Measurements from ENCODE around the gene DST. TPM values are rescaled to one million over a fixed set of nuclear protein-coding genes. Genes with fewer than 3 reads are reported as not detected.

The DST gene
- polyA plus RNA-seq, 4 donors = 196 to 234 (median 215) TPM

GRCh38 chr6:56540232-56541029 is 102.3 kb downstream of the DST start:
- DNase-seq (ENCODE audit: low read depth in 4 of 4, low spot score in 2 of 4) = no peak

DNA sequence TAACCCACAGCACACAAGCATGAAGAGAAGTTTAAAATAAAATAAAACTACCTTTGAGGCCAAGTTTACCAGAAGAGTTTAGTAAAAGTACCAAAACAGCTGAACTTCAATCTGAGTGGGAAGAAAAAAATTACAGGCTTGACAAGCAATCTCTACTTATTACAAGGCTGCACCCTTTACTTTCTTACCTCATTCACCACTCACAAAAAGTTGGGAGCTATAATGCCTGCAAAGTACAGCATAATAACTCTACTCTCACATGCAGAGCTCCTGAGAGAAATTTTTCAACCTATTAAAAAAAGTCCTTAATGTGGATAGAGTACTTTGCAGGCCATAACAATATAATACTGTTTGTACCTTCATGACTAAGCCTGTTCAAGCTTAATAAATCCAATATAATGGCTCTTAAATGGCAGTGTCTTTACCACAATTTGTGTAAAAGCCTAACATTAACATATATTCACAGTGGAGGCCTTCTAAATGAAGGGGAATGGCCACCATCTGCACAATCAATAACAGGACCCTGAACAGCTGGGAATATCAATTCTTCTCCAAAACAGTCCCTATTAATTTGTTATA is 103.1 kb downstream of the DST start:
- no peak for DNase-seq (ENCODE audit: low read depth in 4 of 4, low spot score in 2 of 4)

DNA sequence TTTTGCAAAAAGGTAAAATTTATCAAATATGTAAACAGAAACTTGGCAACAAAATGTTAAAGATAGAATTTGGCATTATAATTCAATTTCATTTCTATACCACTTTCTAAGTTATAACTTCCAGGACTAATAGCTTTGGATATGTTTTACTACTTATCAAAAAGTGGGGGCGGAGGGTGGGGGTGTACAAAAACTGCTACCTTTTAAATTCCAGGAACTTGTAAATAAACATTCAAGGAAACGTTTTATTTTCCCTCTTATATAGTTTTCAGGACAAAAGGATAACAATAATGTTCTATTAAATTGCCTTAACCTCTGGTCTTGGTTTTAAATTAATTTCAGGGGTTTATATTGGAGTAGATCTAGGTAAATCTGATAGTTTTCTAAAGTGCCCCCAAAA is 103.8 kb downstream of the DST start:
- no peak for DNase-seq (ENCODE audit: low read depth in 4 of 4, low spot score in 2 of 4)

- DNase-seq (ENCODE audit: low read depth in 4 of 4, low spot score in 2 of 4) = no peak
Measured at GRCh38 chr6:56537223-56537770, 105.4 kb downstream of the DST start.

DNA sequence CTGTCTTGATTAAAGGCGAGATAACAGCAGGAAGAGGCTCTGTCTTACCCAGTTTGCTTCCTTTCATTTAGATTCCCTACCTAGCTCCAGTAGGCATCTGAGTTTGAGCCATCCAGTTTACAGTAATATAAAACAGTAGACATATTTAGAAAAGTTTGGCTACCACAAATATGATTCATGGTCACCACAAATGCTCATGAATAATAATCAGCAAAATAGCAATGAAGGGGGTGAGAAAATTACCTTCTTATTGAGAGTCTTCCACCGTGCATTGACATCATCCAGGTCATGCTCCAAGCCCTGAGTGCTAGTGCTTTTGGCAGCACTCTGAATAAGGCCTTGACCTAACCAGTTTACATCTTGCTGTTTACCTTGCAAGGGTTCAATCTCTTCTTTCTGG is 106.2 kb downstream of the DST start:
- no peak for DNase-seq (ENCODE audit: low read depth in 4 of 4, low spot score in 2 of 4)

DNA sequence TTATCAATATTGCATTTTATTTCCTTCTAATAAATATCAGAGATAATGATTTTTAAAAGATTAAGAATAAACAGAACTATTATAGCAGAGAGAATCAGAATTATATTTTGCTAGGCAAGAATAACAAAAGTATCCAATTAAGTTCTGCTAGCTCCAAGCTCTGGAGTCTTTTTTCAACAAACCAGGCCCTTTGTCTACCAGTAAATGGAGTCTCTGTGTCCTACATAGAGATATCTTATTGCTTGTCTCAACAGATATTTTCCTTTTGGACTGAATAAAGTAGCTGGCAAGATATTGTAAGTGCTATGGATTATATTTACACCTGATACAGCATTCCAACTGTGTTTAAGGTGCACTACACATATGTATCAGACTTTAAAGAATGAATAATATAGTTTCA is 107.1 kb downstream of the DST start:
- DNase-seq (ENCODE audit: low read depth in 4 of 4, low spot score in 2 of 4) = no peak

GRCh38 chr6:56534680-56535419 is 107.8 kb downstream of the DST start:
- DNase-seq (ENCODE audit: low read depth in 4 of 4, low spot score in 2 of 4) = no peak

GRCh38 chr6:56532766-56533551 is 109.7 kb downstream of the DST start:
- DNase-seq (ENCODE audit: low read depth in 4 of 4, low spot score in 2 of 4) = no peak

GRCh38 chr6:56531839-56532595 is 110.7 kb downstream of the DST start:
- no peak for DNase-seq (ENCODE audit: low read depth in 4 of 4, low spot score in 2 of 4)

- no peak for DNase-seq (ENCODE audit: low read depth in 4 of 4, low spot score in 2 of 4)
Measured at GRCh38 chr6:56529594-56530191, 113.0 kb downstream of the DST start.

- DNase-seq (ENCODE audit: low read depth in 4 of 4, low spot score in 2 of 4) = no peak
Measured at GRCh38 chr6:56528412-56528841, 114.3 kb downstream of the DST start.

DNA sequence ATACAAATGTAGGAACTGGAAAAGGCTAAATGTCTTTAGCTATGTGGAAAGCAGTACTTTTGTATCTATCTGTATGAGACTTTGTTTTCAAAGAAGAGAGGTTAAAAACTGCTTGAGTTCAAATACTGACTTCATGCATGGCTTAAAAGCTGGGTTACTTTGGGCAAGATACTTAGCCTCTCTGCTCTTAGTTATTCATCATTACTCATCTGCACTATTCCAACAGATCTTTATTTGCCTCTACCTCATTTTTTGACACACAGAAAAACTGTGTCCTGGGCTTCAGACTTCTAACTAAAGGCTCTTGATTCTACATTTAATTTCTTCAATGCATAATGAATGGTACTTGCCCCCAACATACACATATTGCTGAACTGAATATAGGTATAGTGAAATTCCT is 114.8 kb downstream of the DST start:
- no peak for DNase-seq (ENCODE audit: low read depth in 4 of 4, low spot score in 2 of 4)

GRCh38 chr6:56526860-56527544 is 115.7 kb downstream of the DST start:
- no peak for DNase-seq (ENCODE audit: low read depth in 4 of 4, low spot score in 2 of 4)

DNA sequence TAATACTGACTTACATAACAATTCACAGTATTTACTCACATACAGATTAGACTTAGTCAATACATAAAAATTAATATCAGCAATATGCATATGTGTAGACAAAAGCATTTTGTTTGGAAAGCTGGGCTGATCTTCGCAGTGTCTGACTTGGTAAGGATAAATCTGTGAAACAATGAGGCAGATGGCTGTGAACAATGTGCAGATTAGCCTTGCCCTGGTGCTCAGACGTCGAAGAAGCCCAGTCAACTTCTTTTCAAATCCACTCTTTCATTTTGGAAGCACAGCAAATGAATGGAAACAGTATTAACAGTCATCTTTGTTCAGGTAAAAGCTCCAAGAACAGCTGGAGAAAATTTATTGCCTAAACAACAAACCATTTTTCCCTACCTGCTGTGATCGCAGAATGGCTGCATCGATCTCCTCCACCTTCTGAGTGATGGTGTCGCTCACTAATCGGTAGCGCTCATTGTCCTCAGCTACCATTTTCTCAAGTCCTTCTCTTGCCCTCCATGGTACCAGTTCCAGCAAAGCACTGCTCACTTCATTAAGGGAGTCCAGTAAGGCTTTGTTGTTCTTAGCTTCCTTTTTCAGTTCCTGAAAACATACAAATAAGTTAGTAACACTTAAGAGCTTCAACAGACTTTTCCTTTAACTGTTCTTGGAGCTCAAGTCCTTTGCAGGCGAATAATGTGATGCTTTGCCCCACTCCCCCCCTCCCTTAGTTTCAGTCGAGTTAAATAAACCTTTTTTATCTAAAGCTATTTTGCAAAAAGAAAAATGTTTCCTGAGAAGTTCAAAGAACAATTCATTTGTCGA is 116.5 kb downstream of the DST start:
- DNase-seq (ENCODE audit: low read depth in 4 of 4, low spot score in 2 of 4) = no peak

GRCh38 chr6:56524891-56525703 is 117.6 kb downstream of the DST start:
- DNase-seq (ENCODE audit: low read depth in 4 of 4, low spot score in 2 of 4) = no peak

DNA sequence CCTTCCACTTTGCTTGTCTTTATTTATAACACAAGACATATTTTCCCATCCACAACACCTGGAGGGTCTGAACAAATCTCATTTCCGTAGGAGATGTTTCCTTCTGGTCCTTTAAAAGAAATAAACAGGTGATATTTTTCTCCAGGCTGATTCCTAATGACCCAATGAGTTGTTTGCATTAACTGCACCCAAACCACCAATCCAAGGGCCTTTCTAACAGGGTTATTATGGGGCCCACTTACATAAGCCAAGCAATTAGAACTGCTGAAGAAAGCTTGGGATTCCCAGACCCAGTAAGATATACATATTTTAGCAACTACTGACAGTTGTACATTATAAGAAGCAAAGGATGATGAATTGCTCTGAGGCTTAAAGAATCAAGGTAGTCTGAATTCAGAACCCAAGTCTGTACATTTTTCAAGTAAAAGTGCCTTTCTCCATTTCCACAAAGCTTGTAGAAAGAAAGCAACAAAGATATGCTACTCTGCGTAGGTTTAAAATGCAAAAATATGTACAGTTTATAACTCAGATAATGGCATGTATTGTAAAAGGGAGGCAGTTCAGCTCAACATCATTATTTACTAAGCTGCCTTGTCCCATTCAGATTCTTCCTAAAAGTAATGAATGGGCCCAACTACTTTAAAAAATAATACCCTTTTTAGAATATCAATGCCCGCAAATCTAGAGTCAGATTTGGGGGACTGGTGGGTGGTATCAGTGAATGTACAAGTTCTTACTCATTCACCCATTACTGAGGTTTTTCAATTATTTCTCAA is 120.0 kb downstream of the DST start:
- DNase-seq (ENCODE audit: low read depth in 4 of 4, low spot score in 2 of 4) = no peak
